Testis (tissue), 2 donors: ENCODE data around the gene OTOS.

Experiments used
- CTCF ChIP-seq, 3 experiments: fragments of 450-650 bp in 2 of 3; fragments of 200-600 bp in 1 of 3; sonication (generic) in 1 of 3; IDR thresholded peaks; one replicate each; pipeline ENCODE4 v1.5.1; 2016 to 2019; ENCODE audit warnings: antibody characterized with exemption in 3 of 3, mild to moderate bottlenecking in 2 of 3, moderate library complexity in 1 of 3
- POLR2A ChIP-seq: fragments of 450-650 bp; IDR thresholded peaks from one replicate; pipeline ENCODE4 v1.6.1; 2017; ENCODE audit warnings: antibody characterized with exemption, mild to moderate bottlenecking, moderate library complexity

GRCh38 chr2:240129731-240130392 lies 10.6 kb downstream of the OTOS start:
- TF ChIP-seq CTCF (IDR thresholded peaks at IDR 0.05) (no peak), POLR2A (no peak)
